Measurements from ENCODE around the gene PTBP1. TPM values are rescaled to one million over a fixed set of nuclear protein-coding genes. Genes with fewer than 3 reads are reported as not detected.

PTBP1 gene
- polyA plus RNA-seq, 1 donor from 2014 or later = 27.3 TPM

DNA sequence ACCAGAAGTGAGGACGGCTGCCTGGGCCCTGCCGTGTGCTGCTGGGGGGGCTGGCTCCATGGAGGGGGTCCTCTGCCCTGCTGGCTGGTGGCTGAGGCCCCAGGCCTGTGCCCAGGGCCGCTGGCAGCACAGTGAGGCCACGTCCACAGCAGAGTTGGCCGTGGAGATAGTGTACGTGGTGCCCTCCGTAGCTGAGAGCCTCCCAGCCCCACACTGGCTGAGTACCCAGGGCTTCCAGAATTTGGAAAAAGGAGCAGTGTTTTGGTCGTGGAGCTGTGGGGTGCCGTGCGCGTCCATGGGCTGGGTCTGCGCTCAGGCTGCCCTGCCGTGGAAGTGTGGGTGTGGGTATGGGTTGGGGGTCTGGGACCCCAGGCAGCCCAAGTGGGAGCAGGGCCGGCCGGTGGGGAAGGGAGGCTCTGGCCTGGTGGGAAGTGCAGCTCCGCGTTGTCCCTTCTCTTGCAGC, 5.9 kb downstream of the PTBP1 start:
- Histone ChIP-seq H3K9ac (ENCODE audit: low read length) (no peak overlapping the region), H3K79me2 (replicated peaks; ENCODE audit: insufficient read depth, low read length) (peaks cover 60% of the 10 kb centered on the region), H2AFZ (ENCODE audit: low read depth, low read length) (no peak overlapping the region), H3K36me3 (ENCODE audit: insufficient read depth, low read length) (no peaks in the 10 kb centered on the region), H3K9me3 (ENCODE audit: low read length) (no peaks in the 10 kb centered on the region), H3K9me2 (ENCODE audit: insufficient read depth, low read length) (no peaks in the 10 kb centered on the region), H3K4me2 (ENCODE audit: low read length) (no peak overlapping the region), H3K27ac (ENCODE audit: low read length) (no peak overlapping the region), H3K27me3 (ENCODE audit: insufficient read depth, low read depth, low read length) (no peaks in the 10 kb centered on the region), H3K4me3 (ENCODE audit: low read length) (no peak overlapping the region), H4K20me1 (ENCODE audit: insufficient read depth) (peaks cover 48% of the 10 kb centered on the region), H3F3A (ENCODE audit: insufficient read depth, low read length, poor library complexity, severe bottlenecking) (no peaks in the 10 kb centered on the region)
- TF ChIP-seq, protein P1, sequence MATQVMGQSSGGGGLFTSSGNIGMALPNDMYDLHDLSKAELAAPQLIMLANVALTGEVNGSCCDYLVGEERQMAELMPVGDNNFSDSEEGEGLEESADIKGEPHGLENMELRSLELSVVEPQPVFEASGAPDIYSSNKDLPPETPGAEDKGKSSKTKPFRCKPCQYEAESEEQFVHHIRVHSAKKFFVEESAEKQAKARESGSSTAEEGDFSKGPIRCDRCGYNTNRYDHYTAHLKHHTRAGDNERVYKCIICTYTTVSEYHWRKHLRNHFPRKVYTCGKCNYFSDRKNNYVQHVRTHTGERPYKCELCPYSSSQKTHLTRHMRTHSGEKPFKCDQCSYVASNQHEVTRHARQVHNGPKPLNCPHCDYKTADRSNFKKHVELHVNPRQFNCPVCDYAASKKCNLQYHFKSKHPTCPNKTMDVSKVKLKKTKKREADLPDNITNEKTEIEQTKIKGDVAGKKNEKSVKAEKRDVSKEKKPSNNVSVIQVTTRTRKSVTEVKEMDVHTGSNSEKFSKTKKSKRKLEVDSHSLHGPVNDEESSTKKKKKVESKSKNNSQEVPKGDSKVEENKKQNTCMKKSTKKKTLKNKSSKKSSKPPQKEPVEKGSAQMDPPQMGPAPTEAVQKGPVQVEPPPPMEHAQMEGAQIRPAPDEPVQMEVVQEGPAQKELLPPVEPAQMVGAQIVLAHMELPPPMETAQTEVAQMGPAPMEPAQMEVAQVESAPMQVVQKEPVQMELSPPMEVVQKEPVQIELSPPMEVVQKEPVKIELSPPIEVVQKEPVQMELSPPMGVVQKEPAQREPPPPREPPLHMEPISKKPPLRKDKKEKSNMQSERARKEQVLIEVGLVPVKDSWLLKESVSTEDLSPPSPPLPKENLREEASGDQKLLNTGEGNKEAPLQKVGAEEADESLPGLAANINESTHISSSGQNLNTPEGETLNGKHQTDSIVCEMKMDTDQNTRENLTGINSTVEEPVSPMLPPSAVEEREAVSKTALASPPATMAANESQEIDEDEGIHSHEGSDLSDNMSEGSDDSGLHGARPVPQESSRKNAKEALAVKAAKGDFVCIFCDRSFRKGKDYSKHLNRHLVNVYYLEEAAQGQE (IDR thresholded peaks at IDR 0.05; ENCODE audit: borderline replicate concordance) = no peak
- TF ChIP-seq TAF1 (IDR thresholded peaks at IDR 0.05; ENCODE audit: low read depth) (no peak), EP300 (conservative IDR thresholded peaks at IDR 0.05; ENCODE audit: poor library complexity, severe bottlenecking) (no peak), SMC3 (conservative IDR thresholded peaks at IDR 0.05; ENCODE audit: poor library complexity) (no peak), MXI1 (conservative IDR thresholded peaks at IDR 0.05; ENCODE audit: poor library complexity, severe bottlenecking) (no peak), EZH2 (IDR thresholded peaks at IDR 0.05; ENCODE audit: borderline replicate concordance, insufficient read depth, low read length, poor library complexity, severe bottlenecking) (no peak), RAD21 (conservative IDR thresholded peaks at IDR 0.05) (no peak), POLR2AphosphoS5 (IDR thresholded peaks at IDR 0.05) (no peak)
- TF ChIP-seq, protein P2, sequence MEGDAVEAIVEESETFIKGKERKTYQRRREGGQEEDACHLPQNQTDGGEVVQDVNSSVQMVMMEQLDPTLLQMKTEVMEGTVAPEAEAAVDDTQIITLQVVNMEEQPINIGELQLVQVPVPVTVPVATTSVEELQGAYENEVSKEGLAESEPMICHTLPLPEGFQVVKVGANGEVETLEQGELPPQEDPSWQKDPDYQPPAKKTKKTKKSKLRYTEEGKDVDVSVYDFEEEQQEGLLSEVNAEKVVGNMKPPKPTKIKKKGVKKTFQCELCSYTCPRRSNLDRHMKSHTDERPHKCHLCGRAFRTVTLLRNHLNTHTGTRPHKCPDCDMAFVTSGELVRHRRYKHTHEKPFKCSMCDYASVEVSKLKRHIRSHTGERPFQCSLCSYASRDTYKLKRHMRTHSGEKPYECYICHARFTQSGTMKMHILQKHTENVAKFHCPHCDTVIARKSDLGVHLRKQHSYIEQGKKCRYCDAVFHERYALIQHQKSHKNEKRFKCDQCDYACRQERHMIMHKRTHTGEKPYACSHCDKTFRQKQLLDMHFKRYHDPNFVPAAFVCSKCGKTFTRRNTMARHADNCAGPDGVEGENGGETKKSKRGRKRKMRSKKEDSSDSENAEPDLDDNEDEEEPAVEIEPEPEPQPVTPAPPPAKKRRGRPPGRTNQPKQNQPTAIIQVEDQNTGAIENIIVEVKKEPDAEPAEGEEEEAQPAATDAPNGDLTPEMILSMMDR (IDR thresholded peaks at IDR 0.05; ENCODE audit: poor library complexity, severe bottlenecking) = no peak

DNA sequence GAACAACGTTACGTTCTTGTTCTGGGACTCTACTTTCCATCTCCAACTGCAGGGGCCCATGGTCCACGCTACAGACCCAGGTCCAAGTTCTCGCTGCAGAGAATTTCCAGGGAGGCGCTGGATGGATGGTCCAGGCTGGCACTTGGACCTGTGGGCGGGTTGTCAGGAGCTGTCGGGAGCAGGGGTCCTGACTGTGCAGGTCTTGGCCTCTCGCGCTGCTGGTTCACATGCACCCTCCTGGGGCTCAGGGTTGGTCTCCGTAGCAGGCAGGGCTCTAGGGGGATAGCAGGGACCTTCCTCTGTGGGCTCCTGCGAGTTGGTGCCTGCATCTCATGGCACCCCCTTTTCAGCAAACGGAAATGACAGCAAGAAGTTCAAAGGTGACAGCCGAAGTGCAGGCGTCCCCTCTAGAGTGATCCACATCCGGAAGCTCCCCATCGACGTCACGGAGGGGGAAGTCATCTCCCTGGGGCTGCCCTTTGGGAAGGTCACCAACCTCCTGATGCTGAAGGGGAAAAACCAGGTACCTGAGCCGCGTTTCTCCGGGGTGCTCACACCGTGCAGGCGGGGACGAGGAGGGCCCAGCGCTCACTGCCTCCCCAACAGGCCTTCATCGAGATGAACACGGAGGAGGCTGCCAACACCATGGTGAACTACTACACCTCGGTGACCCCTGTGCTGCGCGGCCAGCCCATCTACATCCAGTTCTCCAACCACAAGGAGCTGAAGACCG, 6.6 kb downstream of the PTBP1 start:
- H2AFZ ChIP-seq (ENCODE audit: low read depth, low read length) = no peak overlapping the region
- H3K27ac ChIP-seq (ENCODE audit: low read length) = no peak overlapping the region
- no peaks in the 10 kb centered on the region for H3F3A ChIP-seq (ENCODE audit: insufficient read depth, low read length, poor library complexity, severe bottlenecking)
- no peak overlapping the region for H3K4me2 ChIP-seq (ENCODE audit: low read length)
- peaks cover 53% of the 10 kb centered on the region for H3K79me2 ChIP-seq (replicated peaks; ENCODE audit: insufficient read depth, low read length)
- H3K4me3 ChIP-seq (ENCODE audit: low read length) = no peak overlapping the region
- H3K27me3 ChIP-seq (ENCODE audit: insufficient read depth, low read depth, low read length) = no peaks in the 10 kb centered on the region
- peaks cover 40% of the 10 kb centered on the region for H4K20me1 ChIP-seq (ENCODE audit: insufficient read depth)
- TF ChIP-seq MXI1 (conservative IDR thresholded peaks at IDR 0.05; ENCODE audit: poor library complexity, severe bottlenecking) (no peak), SMC3 (conservative IDR thresholded peaks at IDR 0.05; ENCODE audit: poor library complexity) (no peak), RAD21 (conservative IDR thresholded peaks at IDR 0.05) (no peak), EZH2 (IDR thresholded peaks at IDR 0.05; ENCODE audit: borderline replicate concordance, insufficient read depth, low read length, poor library complexity, severe bottlenecking) (no peak), EP300 (conservative IDR thresholded peaks at IDR 0.05; ENCODE audit: poor library complexity, severe bottlenecking) (no peak), TAF1 (IDR thresholded peaks at IDR 0.05; ENCODE audit: low read depth) (no peak)
- TF ChIP-seq, protein P2 (IDR thresholded peaks at IDR 0.05; ENCODE audit: poor library complexity, severe bottlenecking) = no peak
- TF ChIP-seq, protein P1 (IDR thresholded peaks at IDR 0.05; ENCODE audit: borderline replicate concordance) = no peak
- H3K9me2 ChIP-seq (ENCODE audit: insufficient read depth, low read length) = no peaks in the 10 kb centered on the region
- no peaks in the 10 kb centered on the region for H3K36me3 ChIP-seq (ENCODE audit: insufficient read depth, low read length)
- H3K9ac ChIP-seq (ENCODE audit: low read length) = no peak overlapping the region
- no peaks in the 10 kb centered on the region for H3K9me3 ChIP-seq (ENCODE audit: low read length)
